ENCODE measurements around the gene MKKS. TPM values are rescaled to one million over a fixed set of nuclear protein-coding genes. Genes with fewer than 3 reads are reported as not detected.
"Not testable (repeated sequence)": the region's sequence is repeated elsewhere in the genome, so short reads cannot be mapped to it uniquely, and the experiment has no call there.

The MKKS gene
- total RNA-seq, 1 experiment from 2014 or later, result 12.1 TPM

- Mint-ChIP-seq H3K27ac (ENCODE audit: unreplicated experiment) (no peak overlapping the region), H3K9me3 (ENCODE audit: low read depth, unreplicated experiment) (no peaks in the 10 kb centered on the region), H3K36me3 (ENCODE audit: insufficient read depth, unreplicated experiment) (no peaks in the 10 kb centered on the region), H3K27me3 (ENCODE audit: unreplicated experiment) (no peaks in the 10 kb centered on the region), H3K4me3 (ENCODE audit: low read depth, unreplicated experiment) (no peak overlapping the region), H3K4me1 (ENCODE audit: low read depth, unreplicated experiment) (no peaks in the 10 kb centered on the region)
- CTCF ChIA-PET, result no interaction called here
- DNase-seq, result no peak
- no peak for TF ChIP-seq CTCF (IDR thresholded peaks at IDR 0.05; ENCODE audit: unreplicated experiment)
- no TSS peak for BruUV-seq (replicated peaks)
- intact Hi-C loops (cut with micrococcal nuclease; ENCODE audit: unreplicated experiment), result no loop called here
Observed at GRCh38 chr20:10404959-10405530, 29.0 kb downstream of the MKKS start.

- no TSS peak for BruUV-seq (replicated peaks)
- no peaks in the 10 kb centered on the region for H3K36me3 Mint-ChIP-seq (ENCODE audit: insufficient read depth, unreplicated experiment)
- no peaks in the 10 kb centered on the region for H3K4me1 Mint-ChIP-seq (ENCODE audit: low read depth, unreplicated experiment)
- CTCF ChIA-PET, result no interaction called here
- H3K27ac Mint-ChIP-seq (ENCODE audit: unreplicated experiment), result no peak overlapping the region
- TF ChIP-seq CTCF (IDR thresholded peaks at IDR 0.05; ENCODE audit: unreplicated experiment), result no peak
- intact Hi-C loops (cut with micrococcal nuclease; ENCODE audit: unreplicated experiment), result no loop called here
- H3K4me3 Mint-ChIP-seq (ENCODE audit: low read depth, unreplicated experiment), result no peak overlapping the region
- H3K27me3 Mint-ChIP-seq (ENCODE audit: unreplicated experiment), result no peaks in the 10 kb centered on the region
- DNase-seq, result no peak
- no peaks in the 10 kb centered on the region for H3K9me3 Mint-ChIP-seq (ENCODE audit: low read depth, unreplicated experiment)
Observed at GRCh38 chr20:10404023-10404628, 29.9 kb downstream of the MKKS start.

GRCh38 chr20:10402938-10403608 lies 30.9 kb downstream of the MKKS start:
- intact Hi-C loops (cut with micrococcal nuclease; ENCODE audit: unreplicated experiment), result no loop called here
- DNase-seq, result no peak
- H3K27me3 Mint-ChIP-seq (ENCODE audit: unreplicated experiment), result no peaks in the 10 kb centered on the region
- H3K9me3 Mint-ChIP-seq (ENCODE audit: low read depth, unreplicated experiment), result no peaks in the 10 kb centered on the region
- no TSS peak for BruUV-seq (replicated peaks)
- no peak overlapping the region for H3K4me3 Mint-ChIP-seq (ENCODE audit: low read depth, unreplicated experiment)
- no peak for TF ChIP-seq CTCF (IDR thresholded peaks at IDR 0.05; ENCODE audit: unreplicated experiment)
- H3K27ac Mint-ChIP-seq (ENCODE audit: unreplicated experiment), result no peak overlapping the region
- H3K36me3 Mint-ChIP-seq (ENCODE audit: insufficient read depth, unreplicated experiment), result no peaks in the 10 kb centered on the region
- CTCF ChIA-PET, result no interaction called here
- no peaks in the 10 kb centered on the region for H3K4me1 Mint-ChIP-seq (ENCODE audit: low read depth, unreplicated experiment)

- Mint-ChIP-seq H3K27ac (ENCODE audit: unreplicated experiment) (no peak overlapping the region), H3K9me3 (ENCODE audit: low read depth, unreplicated experiment) (no peaks in the 10 kb centered on the region), H3K4me1 (ENCODE audit: low read depth, unreplicated experiment) (no peaks in the 10 kb centered on the region), H3K36me3 (ENCODE audit: insufficient read depth, unreplicated experiment) (no peaks in the 10 kb centered on the region), H3K4me3 (ENCODE audit: low read depth, unreplicated experiment) (no peak overlapping the region), H3K27me3 (ENCODE audit: unreplicated experiment) (no peaks in the 10 kb centered on the region)
- CTCF ChIA-PET, result no interaction called here
- TF ChIP-seq CTCF (IDR thresholded peaks at IDR 0.05; ENCODE audit: unreplicated experiment), result no peak
- DNase-seq, result no peak
- BruUV-seq (replicated peaks), result no TSS peak
- intact Hi-C loops (cut with micrococcal nuclease; ENCODE audit: unreplicated experiment), result no loop called here
Observed at GRCh38 chr20:10398834-10399369, 35.1 kb downstream of the MKKS start.

GRCh38 chr20:10394752-10395151 lies 39.3 kb downstream of the MKKS start:
- not testable (repeated sequence) for H3K27ac Mint-ChIP-seq (ENCODE audit: unreplicated experiment)

More at GRCh38 chr20:10394752-10395151, 39.3 kb downstream of the MKKS start:
- DNase-seq; intact Hi-C loops (cut with micrococcal nuclease; ENCODE audit: unreplicated experiment); H3K4me3 Mint-ChIP-seq (ENCODE audit: low read depth, unreplicated experiment); H3K4me1 Mint-ChIP-seq (ENCODE audit: low read depth, unreplicated experiment); CTCF ChIA-PET; BruUV-seq (replicated peaks); H3K27me3 Mint-ChIP-seq (ENCODE audit: unreplicated experiment); H3K36me3 Mint-ChIP-seq (ENCODE audit: insufficient read depth, unreplicated experiment); H3K9me3 Mint-ChIP-seq (ENCODE audit: low read depth, unreplicated experiment): not testable (repeated sequence)

All from Calu3 (cell line).